IMR-90 (cell line): ENCODE measurements around the gene ABCC8. TPM values are rescaled to one million over a fixed set of nuclear protein-coding genes. Genes with fewer than 3 reads are reported as not detected.

Experiments
- ATAC-seq: fragments of 200-7000 bp; cut with Tn5 transposase; 2 replicates; pipeline ENCODE4 v1.9.1; 2020; ENCODE audit warnings: low read depth, mild to moderate bottlenecking, moderate library complexity
- BruUV-seq: library from RNA; stranded (reverse); fragments of 400-500 nt; replicated peaks from 2 replicates; lab custom pipeline; 2021; lab: Mats Ljungman, UMichigan
- CTCF ChIA-PET: fragments of 300-600 bp; formaldehyde crosslinking; extraction: SDS; loops from one replicate; lab custom pipeline; 2021; ENCODE audit warnings: antibody characterized with exemption; lab: Yijun Ruan, JAX
- POLR2A ChIA-PET: fragments of 300-600 bp; sonication (Branson Sonifier 250); formaldehyde crosslinking; loops from one replicate; lab custom pipeline; 2022; ENCODE audit warnings: antibody characterized with exemption; ENCODE audit not compliant: unreplicated experiment; lab: Charles Lee
- DNase-seq: peaks from one replicate; pipeline ENCODE4 v3.0.0; 2013
- H2AFZ ChIP-seq: replicated peaks from 2 replicates; pipeline ENCODE3; 2013; ENCODE audit warnings: low read length, mild to moderate bottlenecking; ENCODE audit not compliant: poor library complexity
- H2AK5ac ChIP-seq: 2 replicates; pipeline ENCODE4 v1.6.1; 2013; ENCODE audit warnings: low read depth, low read length, inconsistent platforms
- H2AK9ac ChIP-seq: replicated peaks from 2 replicates; pipeline ENCODE3; 2013; ENCODE audit warnings: mild to moderate bottlenecking, low read depth, low read length, moderate library complexity; ENCODE audit not compliant: poor library complexity
- H2BK120ac ChIP-seq: 2 replicates; pipeline ENCODE4 v1.6.1; 2013; ENCODE audit warnings: low read depth, low read length, inconsistent platforms
- H2BK15ac ChIP-seq: 3 replicates; pipeline ENCODE4 v1.6.1; 2013; ENCODE audit warnings: low read depth, low read length, inconsistent platforms
- H2BK20ac ChIP-seq: 2 replicates; pipeline ENCODE4 v1.6.1; 2013; ENCODE audit warnings: low read depth, mild to moderate bottlenecking, inconsistent platforms, low read length, moderate library complexity
- H2BK5ac ChIP-seq: 2 replicates; pipeline ENCODE4 v1.6.1; 2013; ENCODE audit warnings: mild to moderate bottlenecking, low read depth, low read length, inconsistent platforms; ENCODE audit not compliant: poor library complexity, severe bottlenecking
- H3K14ac ChIP-seq: replicated peaks from 2 replicates; pipeline ENCODE4 v1.6.1; 2013; ENCODE audit warnings: low read depth, low read length, inconsistent platforms
- H3K18ac ChIP-seq: 2 replicates; pipeline ENCODE4 v1.6.1; 2013; ENCODE audit warnings: low read depth, low read length, control low read depth
- H3K23ac ChIP-seq: 2 replicates; pipeline ENCODE4 v1.6.1; 2013; ENCODE audit warnings: low read depth, low read length, inconsistent platforms
- H3K27ac ChIP-seq: 2 replicates; pipeline ENCODE4 v1.5.1; 2013; ENCODE audit warnings: mild to moderate bottlenecking, control low read depth, low read length; ENCODE audit not compliant: insufficient read depth
- H3K27me3 ChIP-seq: 2 replicates; pipeline ENCODE4 v1.6.1; 2013; ENCODE audit warnings: low read length; ENCODE audit not compliant: control insufficient read depth, insufficient read depth
- H3K36me3 ChIP-seq: 2 replicates; pipeline ENCODE4 v1.6.1; 2013; ENCODE audit warnings: low read length, mixed read lengths; ENCODE audit not compliant: control insufficient read depth, insufficient read depth
- H3K4ac ChIP-seq: 2 replicates; pipeline ENCODE4 v1.6.1; 2013; ENCODE audit warnings: low read depth, low read length, inconsistent platforms
- H3K4me1 ChIP-seq: 2 replicates; pipeline ENCODE4 v1.6.1; 2013; ENCODE audit warnings: low read length, mixed read lengths; ENCODE audit not compliant: control insufficient read depth, insufficient read depth
- H3K4me2 ChIP-seq: 2 replicates; pipeline ENCODE4 v1.6.1; 2013; ENCODE audit warnings: low read depth, mild to moderate bottlenecking, control low read depth, low read length, moderate library complexity
- H3K4me3 ChIP-seq: 2 replicates; pipeline ENCODE4 v1.5.1; 2013; ENCODE audit warnings: low read depth, mild to moderate bottlenecking, control low read depth, low read length, moderate library complexity; ENCODE audit not compliant: insufficient read depth
- H3K56ac ChIP-seq: 2 replicates; pipeline ENCODE4 v1.6.1; 2013; ENCODE audit warnings: low read length, inconsistent platforms; ENCODE audit not compliant: insufficient read depth; ENCODE audit errors: extremely low read depth
- H3K79me1 ChIP-seq, 2 experiments: 2 replicates each; pipeline ENCODE4 v1.6.1; 2013; ENCODE audit warnings: low read length in 2 of 2, inconsistent platforms in 1 of 2, low read depth in 1 of 2
- H3K9ac ChIP-seq: 2 replicates; pipeline ENCODE4 v1.6.1; 2013; ENCODE audit warnings: low read depth, low read length, control low read depth
- H3K9me1 ChIP-seq: 2 replicates; pipeline ENCODE4 v1.6.1; 2013; ENCODE audit warnings: low read length, inconsistent platforms; ENCODE audit not compliant: insufficient read depth
- H3K9me3 ChIP-seq: 2 replicates; pipeline ENCODE4 v1.6.1; 2013; ENCODE audit warnings: low read length; ENCODE audit not compliant: control insufficient read depth, insufficient read depth
- H4K20me1 ChIP-seq: 2 replicates; pipeline ENCODE4 v1.6.1; 2013; ENCODE audit warnings: low read length, inconsistent platforms; ENCODE audit not compliant: insufficient read depth
- H4K5ac ChIP-seq: 2 replicates; pipeline ENCODE4 v1.6.1; 2013; ENCODE audit warnings: mild to moderate bottlenecking, low read depth, low read length, control low read depth
- H4K8ac ChIP-seq, 2 experiments: 2 replicates each; pipeline ENCODE4 v1.6.1; 2013; ENCODE audit warnings: low read depth in 2 of 2, low read length in 2 of 2, control low read depth in 1 of 2, inconsistent platforms in 1 of 2
- H4K91ac ChIP-seq: 2 replicates; pipeline ENCODE4 v1.6.1; 2013; ENCODE audit warnings: low read depth, low read length, inconsistent platforms; ENCODE audit not compliant: insufficient read depth
- CEBPB ChIP-seq: IDR thresholded peaks from 2 replicates; pipeline ENCODE4 v1.6.1; 2012; ENCODE audit warnings: low read depth, low read length, improper control_type of control experiment
- CHD1 ChIP-seq: IDR thresholded peaks from 2 replicates; pipeline ENCODE4 v1.6.1; 2012; ENCODE audit warnings: low read depth, low read length, improper control_type of control experiment
- CTCF ChIP-seq: conservative IDR thresholded peaks from 2 replicates; pipeline ENCODE4 v1.5.1; 2012; ENCODE audit warnings: mild to moderate bottlenecking, low read depth, low read length, improper control_type of control experiment
- FOS ChIP-seq: fragments of 150-350 bp; IDR thresholded peaks from 2 replicates; pipeline ENCODE4 v1.6.1; 2016; ENCODE audit warnings: low read depth, low read length
- MAFK ChIP-seq: IDR thresholded peaks from 2 replicates; pipeline ENCODE4 v1.6.1; 2012; ENCODE audit warnings: low read depth, low read length, improper control_type of control experiment
- MAZ ChIP-seq: IDR thresholded peaks from 2 replicates; pipeline ENCODE4 v1.6.1; 2012; ENCODE audit warnings: low read depth, mild to moderate bottlenecking, low read length, improper control_type of control experiment, moderate library complexity, borderline replicate concordance
- MXI1 ChIP-seq: IDR thresholded peaks from 2 replicates; pipeline ENCODE4 v1.6.1; 2012; ENCODE audit warnings: low read depth, mild to moderate bottlenecking, low read length, moderate library complexity, borderline replicate concordance
- NFE2L2 ChIP-seq: fragments of 150-350 bp; IDR thresholded peaks from 2 replicates; pipeline ENCODE4 v1.6.1; 2016; ENCODE audit warnings: low read depth, mild to moderate bottlenecking, low read length
- POLR2A ChIP-seq: IDR thresholded peaks from 2 replicates; pipeline ENCODE4 v1.6.1; 2012; ENCODE audit warnings: mild to moderate bottlenecking, low read depth, low read length
- RAD21 ChIP-seq: IDR thresholded peaks from 2 replicates; pipeline ENCODE4 v1.6.1; 2012; ENCODE audit warnings: low read length, improper control_type of control experiment
- RCOR1 ChIP-seq: IDR thresholded peaks from 2 replicates; pipeline ENCODE4 v1.6.1; 2012; ENCODE audit warnings: mild to moderate bottlenecking, low read length, improper control_type of control experiment; ENCODE audit not compliant: insufficient replicate concordance
- RFX5 ChIP-seq: IDR thresholded peaks from 2 replicates; pipeline ENCODE4 v1.8.0; 2012; ENCODE audit warnings: low read depth, mild to moderate bottlenecking, low read length, moderate library complexity
- SMC3 ChIP-seq: fragments of 150-350 bp; IDR thresholded peaks from 2 replicates; pipeline ENCODE4 v1.6.1; 2016; ENCODE audit warnings: low read depth, mild to moderate bottlenecking, antibody characterized with exemption, low read length, moderate library complexity
- WGBS, 2 experiments: methylation state at CpG; one replicate each; pipeline versions ENCODE4 v1.1.5 to v1.1.7; 2013; ENCODE audit warnings: missing lambda C conversion rate in 2 of 2; ENCODE audit not compliant: insufficient read length in 1 of 2; ENCODE audit errors: extremely low coverage in 2 of 2; 5-methylcytosine and 5-hydroxymethylcytosine counted together
- dilution Hi-C: fragments of 300-500 bp; cut with HindIII; formaldehyde crosslinking; loops from one replicate; pipeline ENCODE4 v1.14.3; 2018; ENCODE audit warnings: low sequenced_read_pairs; ENCODE audit not compliant: unreplicated experiment
- in situ Hi-C: fragments of 300-500 bp; cut with MboI; formaldehyde crosslinking; loops from 3 replicates; pipeline ENCODE4 v1.14.3; 2019; ENCODE audit warnings: low sequenced_read_pairs, inconsistent platforms, mixed read lengths
- intact Hi-C: fragments of 100-400 bp; cut with micrococcal nuclease; formaldehyde crosslinking; loops from 2 replicates; pipeline ENCODE4 v1.10.0; 2022
- polyA plus RNA-seq, 3 experiments: library from polyadenylated mRNA; depleted of rRNA; stranded (reverse); fragments of >200 nt; gene quantifications; 2 replicates each; pipeline ENCODE4 v1.2.3, GENCODE V29; 2012; ENCODE audit warnings: low replicate concordance in 1 of 3
- total RNA-seq: library from RNA; depleted of rRNA; stranded (reverse); fragments of >200 nt; gene quantifications from 2 replicates; pipeline ENCODE4 v1.2.3, GENCODE V29; 2012
- TF ChIP-seq, protein P1 (sequence below): fragments of 150-350 bp; IDR thresholded peaks from 2 replicates; pipeline ENCODE4 v1.6.1; 2016; ENCODE audit warnings: low read depth, mild to moderate bottlenecking, low read length, moderate library complexity, borderline replicate concordance

The ABCC8 gene
- total and polyA plus RNA-seq, 2 of the 4 experiments (the other 2 are of a cell fraction): not detected

GRCh38 chr11:17351510-17352176, 125.0 kb downstream of the ABCC8 start, which contains the start of gene NCR3LG1:
Gene NCR3LG1, plus strand, starts transcription at chr11:17351800. Its CDS starts 170 bp downstream, at chr11:17351970.
- H3K27me3 ChIP-seq: no peaks in the 10 kb centered on the region
- no peaks in the 10 kb centered on the region for H3K36me3 ChIP-seq
- H3K4me1 ChIP-seq: peaks cover 2% of the 10 kb centered on the region
- DNase-seq: peak; percentile 77
- no peaks in the 10 kb centered on the region for H4K20me1 ChIP-seq
- H3K4me2 ChIP-seq: peak within 1 kb of the TSS; percentile 100
- ChIA-PET CTCF (interaction anchor here (0.7 to 3.3 kb wide), 2 partner anchors 49 to 122 kb away, joined by 3 to 9 read pairs; no protein-coding TSS in a partner anchor), POLR2A (interaction anchor here (0.6 kb wide), 1 partner anchor 384 kb away, joined by 7 read pairs; no protein-coding TSS in a partner anchor)
- peak within 1 kb of the TSS; percentile 17 for H2AK9ac ChIP-seq
- peak within 1 kb of the TSS; percentile 58 for H3K9ac ChIP-seq
- dilution Hi-C loops (no loop called here), intact Hi-C loops (loop anchor here (2.0 to 5.0 kb wide), 2 partner anchors 37 to 74 kb away; partner anchors contain the start of gene NUCB2), in situ Hi-C loops (no loop called here)
- peak within 1 kb of the TSS; percentile 37 to 61; a peak in 2 of 4 replicates for H4K8ac ChIP-seq
- BruUV-seq: no TSS peak
- peak within 1 kb of the TSS; percentile 93 for H2AFZ ChIP-seq
- H3K79me1 ChIP-seq: peaks cover 0 to 4% of the 10 kb centered on the region in 2 experiments; a peak in 1 of 4 replicates
- H4K91ac ChIP-seq: peak within 1 kb of the TSS; percentile 15; the same call in 1 of the 2 replicates
- no peak within 1 kb of the TSS for H2BK5ac ChIP-seq
- H2BK20ac ChIP-seq: no peak within 1 kb of the TSS
- 0 out of 2 replicates have a peak within 1 kb of the TSS, but pooled peaks have one; percentile 33 for H3K18ac ChIP-seq
- H3K4ac ChIP-seq: 0 out of 2 replicates have a peak within 1 kb of the TSS, but pooled peaks have one; percentile 3
- H2BK120ac ChIP-seq: no peak within 1 kb of the TSS
- peak within 1 kb of the TSS; percentile 74 for H3K4me3 ChIP-seq
- H2BK15ac ChIP-seq: no peak within 1 kb of the TSS
- H3K9me3 ChIP-seq: no peaks in the 10 kb centered on the region
- ATAC-seq: peak; percentile 57
- no peak within 1 kb of the TSS for H3K56ac ChIP-seq
- no peak within 1 kb of the TSS for H2AK5ac ChIP-seq
- H3K9me1 ChIP-seq: no peaks in the 10 kb centered on the region
- H3K23ac ChIP-seq: peak within 1 kb of the TSS; percentile 68; the same call in 1 of the 2 replicates
- WGBS, 2 experiments: 3% methylated on average over 24 of the region's 61 CpGs; no CpG with 5 or more reads in 1 of the 2 experiments
- no peak within 1 kb of the TSS for H3K14ac ChIP-seq
- peak within 1 kb of the TSS; percentile 39 for H3K27ac ChIP-seq
- peak within 1 kb of the TSS; percentile 39; the same call in 1 of the 2 replicates for H4K5ac ChIP-seq
- TF ChIP-seq CEBPB (peak; percentile 95), RCOR1 (no peak), FOS (no peak), POLR2A (peak; percentile 54; the same call in 1 of the 2 replicates), RAD21 (no peak), MAZ (peak; percentile 50; the same call in 1 of the 2 replicates), MXI1 (peak; percentile 10; the same call in 1 of the 2 replicates), RFX5 (no peak), SMC3 (no peak), NFE2L2 (no peak), CTCF (no peak), CHD1 (no peak; the same call in 1 of the 2 replicates), MAFK (no peak)
- TF ChIP-seq, protein P1, sequence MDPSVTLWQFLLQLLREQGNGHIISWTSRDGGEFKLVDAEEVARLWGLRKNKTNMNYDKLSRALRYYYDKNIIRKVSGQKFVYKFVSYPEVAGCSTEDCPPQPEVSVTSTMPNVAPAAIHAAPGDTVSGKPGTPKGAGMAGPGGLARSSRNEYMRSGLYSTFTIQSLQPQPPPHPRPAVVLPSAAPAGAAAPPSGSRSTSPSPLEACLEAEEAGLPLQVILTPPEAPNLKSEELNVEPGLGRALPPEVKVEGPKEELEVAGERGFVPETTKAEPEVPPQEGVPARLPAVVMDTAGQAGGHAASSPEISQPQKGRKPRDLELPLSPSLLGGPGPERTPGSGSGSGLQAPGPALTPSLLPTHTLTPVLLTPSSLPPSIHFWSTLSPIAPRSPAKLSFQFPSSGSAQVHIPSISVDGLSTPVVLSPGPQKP: no peak
